ENCODE data around the gene SCP2.

GRCh38 chr1:53069265-53069662 is 142.2 kb downstream of the SCP2 start:
- TF ChIP-seq, protein P1, sequence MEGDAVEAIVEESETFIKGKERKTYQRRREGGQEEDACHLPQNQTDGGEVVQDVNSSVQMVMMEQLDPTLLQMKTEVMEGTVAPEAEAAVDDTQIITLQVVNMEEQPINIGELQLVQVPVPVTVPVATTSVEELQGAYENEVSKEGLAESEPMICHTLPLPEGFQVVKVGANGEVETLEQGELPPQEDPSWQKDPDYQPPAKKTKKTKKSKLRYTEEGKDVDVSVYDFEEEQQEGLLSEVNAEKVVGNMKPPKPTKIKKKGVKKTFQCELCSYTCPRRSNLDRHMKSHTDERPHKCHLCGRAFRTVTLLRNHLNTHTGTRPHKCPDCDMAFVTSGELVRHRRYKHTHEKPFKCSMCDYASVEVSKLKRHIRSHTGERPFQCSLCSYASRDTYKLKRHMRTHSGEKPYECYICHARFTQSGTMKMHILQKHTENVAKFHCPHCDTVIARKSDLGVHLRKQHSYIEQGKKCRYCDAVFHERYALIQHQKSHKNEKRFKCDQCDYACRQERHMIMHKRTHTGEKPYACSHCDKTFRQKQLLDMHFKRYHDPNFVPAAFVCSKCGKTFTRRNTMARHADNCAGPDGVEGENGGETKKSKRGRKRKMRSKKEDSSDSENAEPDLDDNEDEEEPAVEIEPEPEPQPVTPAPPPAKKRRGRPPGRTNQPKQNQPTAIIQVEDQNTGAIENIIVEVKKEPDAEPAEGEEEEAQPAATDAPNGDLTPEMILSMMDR (IDR thresholded peaks at IDR 0.05; ENCODE audit: insufficient read depth, low read length, poor library complexity, severe bottlenecking) = no peak
- no peak for TF ChIP-seq EZH2phosphoT487 (conservative IDR thresholded peaks at IDR 0.05; ENCODE audit: low read length)
